Activated CD4-positive, alpha-beta T cell treated with anti-CD3 and anti-CD28 coated beads for 36 hours (primary cell): ENCODE data around the gene CECR2. TPM values are rescaled to one million over a fixed set of nuclear protein-coding genes. Genes with fewer than 3 reads are reported as not detected.

Source experiments
- ATAC-seq: fragments of 200-7000 bp; cut with Tn5 transposase; one replicate; pipeline ENCODE4 v1.10.0; 2021; ENCODE audit warnings: mild to moderate bottlenecking, moderate library complexity
- CTCF ChIA-PET: fragments of 350-600 bp; sonication (Branson Sonifier 250); formaldehyde crosslinking; loops from one replicate; lab custom pipeline; 2021; ENCODE audit warnings: antibody characterized with exemption; lab: Charles Lee
- POLR2A ChIA-PET: fragments of 350-600 bp; sonication (Branson Sonifier 250); formaldehyde crosslinking; loops from one replicate; lab custom pipeline; 2021; ENCODE audit warnings: antibody characterized with exemption, inconsistent platforms; lab: Charles Lee
- DNase-seq: peaks from one replicate; pipeline ENCODE4 v3.0.0-alpha.2; 2020
- H3K27ac Mint-ChIP-seq: one replicate; pipeline ENCODE4 v1.8.0; 2021; ENCODE audit warnings: mixed read lengths
- H3K27me3 Mint-ChIP-seq: one replicate; pipeline ENCODE4 v1.8.0; 2021; ENCODE audit warnings: mixed read lengths
- H3K36me3 Mint-ChIP-seq: one replicate; pipeline ENCODE4 v1.8.0; 2021; ENCODE audit warnings: low read depth, mixed read lengths
- H3K4me1 Mint-ChIP-seq: one replicate; pipeline ENCODE4 v1.8.0; 2021; ENCODE audit warnings: mixed read lengths
- H3K4me3 Mint-ChIP-seq: one replicate; pipeline ENCODE4 v1.8.0; 2021; ENCODE audit warnings: mild to moderate bottlenecking, moderate library complexity, mixed read lengths
- H3K9me3 Mint-ChIP-seq: one replicate; pipeline ENCODE4 v1.8.0; 2021; ENCODE audit warnings: low read depth, mixed read lengths
- intact Hi-C, 2 experiments: fragments of 100-400 bp; cut with DNase I in 1 of 2; cut with micrococcal nuclease in 1 of 2; formaldehyde crosslinking; loops; one replicate each; pipeline versions ENCODE4 v1.14.2 to v1.15.1; 2022 to 2024; cut with DNase I, micrococcal nuclease
- total RNA-seq, 2 experiments: library from RNA; stranded (reverse); gene quantifications; one replicate each; pipeline ENCODE4 v1.2.3, GENCODE V29; 2021

CECR2 gene
- total RNA-seq, 2 experiments from 2014 or later, result 0.18 TPM; not detected in 1

DNA sequence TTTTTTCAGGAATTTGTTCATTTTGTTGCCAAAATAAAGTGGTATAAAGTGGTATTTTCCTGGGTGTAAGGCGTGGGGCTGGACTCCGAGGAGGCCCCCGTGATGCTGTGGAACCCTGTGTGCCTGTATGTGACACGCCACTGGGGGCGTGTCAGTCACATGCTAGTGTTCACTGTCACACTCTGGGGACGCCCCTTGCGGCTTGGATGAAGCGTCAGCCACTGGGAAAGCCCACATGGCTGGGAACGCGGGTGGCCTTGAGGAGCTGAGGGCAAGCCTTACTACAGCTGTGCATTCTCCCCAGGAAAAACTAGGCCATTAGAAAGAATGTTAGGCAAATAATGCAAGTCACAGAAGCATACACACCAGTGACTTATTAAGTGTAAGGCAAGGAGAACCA is 117.1 kb downstream of the CECR2 start:
- CTCF ChIA-PET, result interaction anchor here (0.6 kb wide), 2 partner anchors 16 to 314 kb away, joined by 4 read pairs; no protein-coding TSS in a partner anchor
- ATAC-seq (no peak), DNase-seq (no peak)

DNA sequence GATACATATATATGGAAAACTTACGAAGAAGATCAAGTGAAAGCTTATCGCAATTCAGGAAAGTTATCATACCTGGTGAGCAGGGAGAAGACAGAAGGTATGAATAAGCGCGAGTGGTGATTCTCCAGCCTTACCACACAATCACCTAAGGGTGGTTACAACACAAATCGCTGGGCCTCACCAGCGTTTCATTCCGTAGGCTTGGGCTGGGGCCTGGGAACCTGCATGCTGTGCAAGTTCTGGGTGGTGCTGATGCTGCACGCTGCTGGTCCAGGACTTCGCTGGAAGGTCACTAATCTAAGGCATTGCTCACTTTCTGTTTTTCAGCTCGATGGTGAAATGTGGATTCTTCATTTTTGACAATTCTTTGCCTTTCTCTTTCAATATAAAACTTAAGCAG is 117.5 kb downstream of the CECR2 start:
- Mint-ChIP-seq H3K4me3 (no peak overlapping the region), H3K27me3 (no peaks in the 10 kb centered on the region), H3K9me3 (no peaks in the 10 kb centered on the region), H3K27ac (no peak overlapping the region), H3K4me1 (no peaks in the 10 kb centered on the region), H3K36me3 (no peaks in the 10 kb centered on the region)
- CTCF ChIA-PET, result interaction anchor here (0.6 kb wide), 2 partner anchors 16 to 315 kb away, joined by 4 read pairs; no protein-coding TSS in a partner anchor
- POLR2A ChIA-PET, result no interaction called here
- ATAC-seq (no peak), DNase-seq (no peak)
- intact Hi-C loops, result no loop called here

More for the DNA sequence above, 117.1 kb downstream of the CECR2 start:
- no peaks in the 10 kb centered on the region for H3K4me1 Mint-ChIP-seq
- H3K9me3 Mint-ChIP-seq, result no peaks in the 10 kb centered on the region
- POLR2A ChIA-PET, result no interaction called here
- H3K36me3 Mint-ChIP-seq, result no peaks in the 10 kb centered on the region
- intact Hi-C loops, result no loop called here
- H3K4me3 Mint-ChIP-seq, result no peak overlapping the region
- H3K27me3 Mint-ChIP-seq, result no peaks in the 10 kb centered on the region
- H3K27ac Mint-ChIP-seq, result no peak overlapping the region

DNA sequence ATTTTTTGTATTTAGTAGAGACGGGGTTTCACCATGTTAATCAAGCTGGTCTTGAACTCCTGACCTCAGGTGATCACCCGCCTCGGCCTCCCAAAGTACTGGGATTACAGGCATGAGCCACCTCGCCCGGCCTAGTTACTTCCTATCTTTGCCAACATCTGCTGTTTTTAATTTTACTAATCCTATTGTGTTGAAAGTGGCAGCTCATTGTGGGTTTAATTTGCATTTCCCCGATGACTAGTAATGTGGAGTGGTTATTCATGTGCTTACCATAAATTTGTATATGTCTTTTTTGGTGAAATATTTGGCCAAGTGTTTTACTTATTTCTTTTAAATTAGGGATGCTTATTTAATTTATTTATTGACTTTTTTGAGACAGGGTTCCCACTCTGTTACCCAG is 119.8 kb downstream of the CECR2 start:
- no peaks in the 10 kb centered on the region for H3K36me3 Mint-ChIP-seq
- H3K27ac Mint-ChIP-seq, result no peak overlapping the region
- H3K27me3 Mint-ChIP-seq, result no peaks in the 10 kb centered on the region
- no peak overlapping the region for H3K4me3 Mint-ChIP-seq
- H3K4me1 Mint-ChIP-seq, result peaks cover 2% of the 10 kb centered on the region
- DNase-seq (no peak), ATAC-seq (no peak)
- no peaks in the 10 kb centered on the region for H3K9me3 Mint-ChIP-seq
- intact Hi-C loops, result no loop called here
- ChIA-PET CTCF (interaction anchor here (0.5 to 1.2 kb wide), 4 partner anchors 9 to 310 kb away, joined by 3 read pairs; no protein-coding TSS in a partner anchor), POLR2A (no interaction called here)

DNA sequence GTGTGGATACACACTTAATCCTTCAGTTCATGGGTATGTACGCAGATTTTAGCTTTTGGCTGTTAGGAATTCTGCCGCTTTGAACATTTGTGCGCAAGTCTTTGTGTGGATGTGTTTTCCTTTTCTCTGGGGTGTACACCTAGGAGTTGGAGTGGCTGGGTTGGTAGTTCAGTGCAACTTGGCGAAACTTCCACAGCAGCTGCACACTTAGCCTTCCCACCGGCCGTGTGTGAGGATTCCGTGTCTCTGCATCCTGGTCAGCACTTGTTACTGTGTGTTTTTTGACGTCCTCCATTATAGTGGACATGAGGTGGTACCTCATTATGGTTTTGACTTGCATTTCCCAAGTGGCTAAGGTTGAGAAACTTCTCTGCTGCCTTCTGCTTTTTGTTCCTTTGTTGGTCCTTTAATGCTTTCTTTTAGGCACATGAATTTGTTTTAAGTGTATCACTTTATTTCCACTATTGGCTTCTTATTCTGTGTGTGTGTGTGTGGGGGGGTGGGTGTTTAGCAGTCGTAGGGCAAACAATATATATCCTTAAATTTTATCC is 121.9 kb downstream of the CECR2 start:
- intact Hi-C loops, result no loop called here
- DNase-seq (no peak), ATAC-seq (no peak)
- Mint-ChIP-seq H3K9me3 (no peaks in the 10 kb centered on the region), H3K4me3 (no peak overlapping the region), H3K27me3 (no peaks in the 10 kb centered on the region), H3K36me3 (no peaks in the 10 kb centered on the region), H3K27ac (no peak overlapping the region), H3K4me1 (peaks cover 2% of the 10 kb centered on the region)
- CTCF ChIA-PET, result no interaction called here
- POLR2A ChIA-PET, result no interaction called here

DNA sequence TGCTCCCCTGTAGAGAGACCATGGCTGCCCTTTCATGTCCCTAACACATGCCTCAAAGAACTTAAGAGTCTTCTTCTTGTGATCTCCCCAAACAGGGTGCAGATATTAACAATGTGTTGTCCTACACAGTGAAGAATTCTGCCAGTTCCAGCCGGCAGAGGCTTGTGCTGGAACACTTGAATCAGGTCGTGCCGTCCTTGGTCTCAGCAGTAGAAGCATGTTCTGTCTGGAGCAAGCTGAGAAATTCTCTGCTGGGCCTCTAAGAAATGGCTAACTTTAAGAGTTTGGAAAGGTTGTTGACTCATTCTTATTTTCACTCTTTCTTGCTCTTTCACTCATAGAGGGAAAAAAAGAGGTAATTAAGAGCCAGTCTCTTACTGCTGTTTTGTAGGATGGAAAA is 123.0 kb downstream of the CECR2 start:
- intact Hi-C loops, result no loop called here
- CTCF ChIA-PET, result interaction anchor here (1.0 kb wide), 1 partner anchor 9 kb away, joined by 3 read pairs; no protein-coding TSS in a partner anchor
- no peak for ATAC-seq
- no peak overlapping the region for H3K27ac Mint-ChIP-seq
- no peaks in the 10 kb centered on the region for H3K9me3 Mint-ChIP-seq
- no peak for DNase-seq
- H3K4me3 Mint-ChIP-seq, result no peak overlapping the region
- H3K36me3 Mint-ChIP-seq, result no peaks in the 10 kb centered on the region
- POLR2A ChIA-PET, result no interaction called here
- H3K4me1 Mint-ChIP-seq, result peaks cover 2% of the 10 kb centered on the region
- H3K27me3 Mint-ChIP-seq, result no peaks in the 10 kb centered on the region

DNA sequence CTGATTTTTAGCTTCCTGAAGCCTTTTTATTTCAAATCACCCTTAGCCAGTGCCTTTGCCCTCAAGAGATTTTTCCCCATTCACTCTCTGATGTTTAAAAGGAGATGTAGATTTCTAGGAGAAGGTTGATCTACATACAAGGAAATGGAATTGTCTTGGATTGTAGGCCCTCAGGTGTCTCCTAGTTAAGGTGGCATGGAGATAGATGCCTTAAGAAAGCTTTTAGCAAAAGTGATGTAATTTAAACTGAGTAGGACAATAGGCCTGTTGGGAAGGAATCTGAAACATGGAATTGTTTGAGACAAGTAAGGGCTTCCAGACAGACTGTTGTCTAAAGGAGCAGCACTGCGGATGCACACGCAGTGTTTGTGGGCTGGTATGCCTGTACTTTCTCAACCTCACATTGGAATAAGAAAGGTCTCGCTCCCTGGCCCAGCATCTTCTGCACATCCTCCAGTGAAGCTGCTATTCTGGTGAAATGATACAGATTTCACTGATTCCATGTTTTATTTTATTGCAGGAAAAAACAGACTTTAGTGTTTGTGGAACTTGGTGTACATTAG is 124.2 kb downstream of the CECR2 start:
- Mint-ChIP-seq H3K4me3 (no peak overlapping the region), H3K27ac (no peak overlapping the region), H3K36me3 (no peaks in the 10 kb centered on the region), H3K27me3 (no peaks in the 10 kb centered on the region), H3K9me3 (no peaks in the 10 kb centered on the region), H3K4me1 (peaks cover 2% of the 10 kb centered on the region)
- ATAC-seq, result no peak
- POLR2A ChIA-PET, result no interaction called here
- intact Hi-C loops, result no loop called here
- DNase-seq, result no peak
- CTCF ChIA-PET, result no interaction called here

DNA sequence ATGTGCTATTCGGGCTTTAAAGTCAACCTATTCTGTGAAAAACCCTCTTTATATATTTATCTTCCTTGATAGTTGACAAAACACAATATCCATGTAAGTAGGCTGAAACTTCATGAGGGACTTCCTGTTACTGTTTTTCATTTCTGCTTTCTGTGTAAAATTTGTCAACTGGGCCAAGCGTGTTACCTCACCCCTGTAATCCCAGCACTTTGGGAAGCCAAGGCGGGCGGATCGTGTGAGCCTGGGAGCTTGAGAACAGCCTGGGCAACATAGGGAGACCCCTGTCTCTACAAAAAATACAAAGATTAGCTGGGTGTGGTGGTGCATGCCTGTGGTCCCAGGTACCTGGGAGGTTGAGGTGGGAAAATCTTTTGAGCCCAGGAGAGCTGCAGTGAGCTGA is 127.6 kb downstream of the CECR2 start:
- CTCF ChIA-PET, result no interaction called here
- no peak for ATAC-seq
- Mint-ChIP-seq H3K27me3 (peaks cover 2% of the 10 kb centered on the region), H3K4me3 (no peak overlapping the region), H3K27ac (no peak overlapping the region), H3K9me3 (no peaks in the 10 kb centered on the region), H3K36me3 (no peaks in the 10 kb centered on the region), H3K4me1 (peaks cover 2% of the 10 kb centered on the region)
- intact Hi-C loops, result no loop called here
- POLR2A ChIA-PET, result no interaction called here
- no peak for DNase-seq

DNA sequence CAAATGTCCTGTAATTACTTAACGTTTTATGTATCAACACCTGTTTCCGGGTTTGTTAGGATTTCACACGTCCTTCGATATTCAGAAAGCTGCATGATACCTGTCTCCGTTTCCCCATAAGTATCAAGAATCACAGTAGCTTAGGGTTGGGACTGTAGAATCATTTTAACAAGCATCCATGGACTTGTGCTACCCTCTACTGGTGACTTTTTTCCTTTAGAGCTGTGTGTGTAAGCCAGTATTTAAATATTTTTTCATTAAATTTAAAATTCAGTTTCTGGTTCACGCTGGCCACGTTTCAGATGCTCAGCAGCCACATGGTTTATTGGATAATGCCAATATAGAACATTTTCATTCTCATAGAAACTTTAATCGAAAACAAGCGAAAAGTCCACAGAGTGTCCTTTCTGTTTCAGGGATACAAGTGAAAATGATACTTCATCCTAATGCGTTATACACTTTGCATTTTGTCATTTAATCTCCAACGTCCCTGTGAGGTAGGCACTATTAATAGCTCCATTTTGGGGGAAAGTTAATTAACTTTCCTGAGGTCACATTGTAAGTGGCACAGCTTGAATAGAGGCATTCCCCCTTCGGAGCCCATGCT is 132.5 kb downstream of the CECR2 start:
- H3K9me3 Mint-ChIP-seq, result no peaks in the 10 kb centered on the region
- no peaks in the 10 kb centered on the region for H3K4me1 Mint-ChIP-seq
- no peak overlapping the region for H3K27ac Mint-ChIP-seq
- H3K4me3 Mint-ChIP-seq, result no peak overlapping the region
- intact Hi-C loops, result loop anchor here (1.0 to 5.0 kb wide), 5 partner anchors 233 to 585 kb away; partner anchors contain the start of gene ADA2 (in 1 of the 2)
- peaks cover 6% of the 10 kb centered on the region for H3K27me3 Mint-ChIP-seq
- ATAC-seq (peak; percentile 63), DNase-seq (peak; percentile 20)
- POLR2A ChIA-PET, result interaction anchor here (0.6 to 0.7 kb wide), 2 partner anchors 12 to 225 kb away, joined by 3 read pairs; no protein-coding TSS in a partner anchor
- no peaks in the 10 kb centered on the region for H3K36me3 Mint-ChIP-seq
- CTCF ChIA-PET, result interaction anchor here (0.5 to 4.5 kb wide), 31 partner anchors 9 to 585 kb away, joined by 3 to 39 read pairs (median 4); no protein-coding TSS in a partner anchor

DNA sequence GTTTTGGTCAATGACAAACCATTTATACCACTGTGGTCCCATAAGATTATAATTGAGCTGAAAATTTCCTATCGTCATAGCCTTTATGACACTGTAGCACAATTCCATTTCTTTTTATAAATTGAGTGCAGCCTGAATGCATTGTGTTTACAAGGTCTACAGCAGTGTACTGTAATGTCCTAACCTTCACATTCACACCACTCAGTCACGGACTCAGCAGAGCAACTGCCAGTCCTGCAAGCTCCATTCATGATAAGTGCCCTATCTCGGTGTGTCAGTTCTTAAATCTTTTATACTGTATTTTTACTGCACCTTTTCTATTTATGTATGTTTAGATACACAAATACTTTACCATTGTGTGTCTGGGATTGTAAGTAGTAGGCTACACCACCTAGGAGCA is 138.8 kb downstream of the CECR2 start:
- ATAC-seq, result no peak
- Mint-ChIP-seq H3K27ac (no peak overlapping the region), H3K4me3 (no peak overlapping the region), H3K9me3 (no peaks in the 10 kb centered on the region), H3K36me3 (no peaks in the 10 kb centered on the region), H3K4me1 (no peaks in the 10 kb centered on the region), H3K27me3 (peaks cover 8% of the 10 kb centered on the region)
- intact Hi-C loops, result no loop called here
- ChIA-PET POLR2A (no interaction called here), CTCF (interaction anchor here (0.6 to 1.0 kb wide), 2 partner anchors 125 to 433 kb away, joined by 3 read pairs; no protein-coding TSS in a partner anchor)
- DNase-seq, result no peak

DNA sequence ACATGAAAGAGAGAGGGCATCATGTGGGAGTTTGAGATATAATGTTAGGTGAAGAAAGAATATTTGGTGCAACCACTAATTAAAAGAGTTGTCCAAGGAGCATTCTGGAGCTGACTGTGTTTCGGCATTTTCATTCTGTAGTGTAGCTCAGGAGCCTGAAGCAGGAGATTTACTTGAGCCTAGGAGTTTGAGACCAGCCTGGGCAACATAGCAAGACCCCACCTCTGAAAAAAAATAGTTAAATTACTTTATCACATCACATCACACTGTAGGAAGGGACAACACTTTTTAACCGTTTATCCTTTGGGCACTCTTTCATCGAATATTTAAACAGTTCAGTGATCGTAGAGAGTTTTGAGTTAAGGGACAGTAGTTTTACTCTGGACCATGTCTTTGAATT is 143.7 kb downstream of the CECR2 start:
- Mint-ChIP-seq H3K36me3 (no peaks in the 10 kb centered on the region), H3K9me3 (no peaks in the 10 kb centered on the region), H3K4me1 (no peaks in the 10 kb centered on the region), H3K4me3 (no peak overlapping the region), H3K27ac (no peak overlapping the region), H3K27me3 (peaks cover 8% of the 10 kb centered on the region)
- no peak for ATAC-seq
- ChIA-PET CTCF (interaction anchor here (1.5 to 1.8 kb wide), 2 partner anchors 11 to 24 kb away, joined by 4 to 6 read pairs; no protein-coding TSS in a partner anchor), POLR2A (no interaction called here)
- no peak for DNase-seq
- intact Hi-C loops, result no loop called here

DNA sequence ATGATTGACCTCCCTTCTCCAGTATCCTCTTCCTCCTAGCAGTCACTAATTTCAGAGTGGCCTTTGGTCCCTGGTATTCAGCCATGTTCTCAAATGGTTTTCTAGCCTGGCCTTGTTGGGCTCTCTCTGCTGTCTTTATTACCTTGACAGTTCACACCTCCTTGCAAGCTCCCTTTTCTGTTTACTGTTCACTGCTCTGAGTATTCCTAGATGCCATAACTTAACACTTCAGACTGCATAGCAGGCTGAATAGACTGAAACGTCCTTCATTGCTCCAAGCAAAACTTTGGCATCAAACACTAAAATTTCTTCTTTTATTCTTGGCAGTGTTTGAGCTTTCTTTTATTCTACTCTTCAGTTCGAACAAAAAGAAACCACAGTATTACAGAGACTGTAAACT is 144.4 kb downstream of the CECR2 start:
- ATAC-seq, result no peak
- CTCF ChIA-PET, result interaction anchor here (1.5 to 1.8 kb wide), 2 partner anchors 12 to 24 kb away, joined by 4 to 6 read pairs; no protein-coding TSS in a partner anchor

More for the DNA sequence above, 144.4 kb downstream of the CECR2 start:
- Mint-ChIP-seq H3K27me3 (peaks cover 8% of the 10 kb centered on the region), H3K4me3 (no peak overlapping the region), H3K27ac (no peak overlapping the region), H3K9me3 (no peaks in the 10 kb centered on the region), H3K4me1 (no peaks in the 10 kb centered on the region), H3K36me3 (no peaks in the 10 kb centered on the region)
- POLR2A ChIA-PET, result no interaction called here
- DNase-seq, result no peak
- intact Hi-C loops, result no loop called here
